HG02981 (cell line): ENCODE results near the gene ZDHHC12.

Source experiments
- ATAC-seq: cut with Tn5 transposase; IDR thresholded peaks from one replicate; pipeline ENCODE4 v1.9.1; 2021; ENCODE audit warnings: mild to moderate bottlenecking, moderate library complexity; ENCODE audit not compliant: unreplicated experiment

Gene ZDHHC12

GRCh38 chr9:128723866-128724743 is at the start of gene ZDHHC12:
ZDHHC12 (minus strand) TSS chr9:128724127; CDS start chr9:128724093, 34 bp downstream.
- peak; percentile 96 for ATAC-seq

- ATAC-seq, result no peak
Observed at GRCh38 chr9:128773049-128773448, 49.1 kb upstream of the ZDHHC12 start.

GRCh38 chr9:128771745-128772519 is 48.0 kb upstream of the ZDHHC12 start, which contains the start of gene ZER1:
ZER1 (minus strand) TSS chr9:128771927; CDS start chr9:128755565, 16,362 bp downstream.
- ATAC-seq, result peak; percentile 80

GRCh38 chr9:128771094-128771721 is 47.3 kb upstream of the ZDHHC12 start:
- ATAC-seq, result peak; percentile 31

- no peak for ATAC-seq
Observed at GRCh38 chr9:128770286-128771030, 46.5 kb upstream of the ZDHHC12 start.

- ATAC-seq, result no peak
Observed at GRCh38 chr9:128768606-128769005, 44.7 kb upstream of the ZDHHC12 start.

- no peak for ATAC-seq
Observed at GRCh38 chr9:128765499-128765898, 41.6 kb upstream of the ZDHHC12 start.

GRCh38 chr9:128764361-128764760 is 40.4 kb upstream of the ZDHHC12 start:
- ATAC-seq, result no peak

- no peak for ATAC-seq
Observed at GRCh38 chr9:128762671-128763449, 38.9 kb upstream of the ZDHHC12 start.

GRCh38 chr9:128757602-128758001 is 33.7 kb upstream of the ZDHHC12 start:
- ATAC-seq, result no peak

- no peak for ATAC-seq
Observed at GRCh38 chr9:128753627-128754026, 29.7 kb upstream of the ZDHHC12 start.

- no peak for ATAC-seq
Observed at GRCh38 chr9:128750926-128751595, 27.1 kb upstream of the ZDHHC12 start.

GRCh38 chr9:128747241-128747640 is 23.3 kb upstream of the ZDHHC12 start:
- no peak for ATAC-seq

GRCh38 chr9:128743421-128743820 is 19.5 kb upstream of the ZDHHC12 start:
- no peak for ATAC-seq

GRCh38 chr9:128742401-128742800 is 18.5 kb upstream of the ZDHHC12 start:
- ATAC-seq, result no peak

GRCh38 chr9:128735373-128735772 is 11.4 kb upstream of the ZDHHC12 start:
- ATAC-seq, result no peak

GRCh38 chr9:128733256-128733655 is 9.3 kb upstream of the ZDHHC12 start:
- ATAC-seq, result no peak

- no peak for ATAC-seq
Observed at GRCh38 chr9:128732576-128732975, 8.6 kb upstream of the ZDHHC12 start.

GRCh38 chr9:128731691-128732090 is 7.8 kb upstream of the ZDHHC12 start:
- no peak for ATAC-seq
